ENCODE measurements around the gene CA10.

The CA10 gene

GRCh38 chr17:51746421-51746820, 412.1 kb downstream of the CA10 start:
- Histone ChIP-seq H3K4me3 (replicated peaks; ENCODE audit: insufficient read depth, low read length) (no peak overlapping the region), H3K27me3 (ENCODE audit: insufficient read depth, poor library complexity, severe bottlenecking) (no peaks in the 10 kb centered on the region), H3K27ac (replicated peaks) (no peak overlapping the region)
- no peak for DNase-seq (ENCODE audit: low read depth in 1 of 2, low spot score in 1 of 2)
- TF ChIP-seq POLR2AphosphoS5 (IDR thresholded peaks at IDR 0.05; ENCODE audit: low read depth) (no peak), GABPA (IDR thresholded peaks at IDR 0.05; ENCODE audit: low read depth) (no peak), CTCF (IDR thresholded peaks at IDR 0.05; ENCODE audit: insufficient read depth, low read length) (no peak), SPI1 (IDR thresholded peaks at IDR 0.05; ENCODE audit: borderline replicate concordance, low read depth) (no peak), REST (IDR thresholded peaks at IDR 0.05; ENCODE audit: insufficient replicate concordance, low read depth) (no peak)

- Histone ChIP-seq H3K27ac (replicated peaks) (no peak overlapping the region), H3K27me3 (ENCODE audit: insufficient read depth, poor library complexity, severe bottlenecking) (no peaks in the 10 kb centered on the region), H3K4me3 (replicated peaks; ENCODE audit: insufficient read depth, low read length) (no peak overlapping the region)
- TF ChIP-seq SPI1 (IDR thresholded peaks at IDR 0.05; ENCODE audit: borderline replicate concordance, low read depth): no peak
- no peak for TF ChIP-seq GABPA (IDR thresholded peaks at IDR 0.05; ENCODE audit: low read depth)
- no peak for TF ChIP-seq POLR2AphosphoS5 (IDR thresholded peaks at IDR 0.05; ENCODE audit: low read depth)
- TF ChIP-seq REST (IDR thresholded peaks at IDR 0.05; ENCODE audit: insufficient replicate concordance, low read depth): no peak
- no peak for TF ChIP-seq CTCF (IDR thresholded peaks at IDR 0.05; ENCODE audit: insufficient read depth, low read length)
- no peak for DNase-seq (ENCODE audit: low read depth in 1 of 2, low spot score in 1 of 2)
These were observed 412.5 kb downstream of the CA10 start for GRCh38 chr17:51745993-51746392.

GRCh38 chr17:51743477-51743876, 415.0 kb downstream of the CA10 start:
- Histone ChIP-seq H3K27ac (replicated peaks) (no peak overlapping the region), H3K4me3 (replicated peaks; ENCODE audit: insufficient read depth, low read length) (no peak overlapping the region), H3K27me3 (ENCODE audit: insufficient read depth, poor library complexity, severe bottlenecking) (no peaks in the 10 kb centered on the region)
- DNase-seq (ENCODE audit: low read depth in 1 of 2, low spot score in 1 of 2): no peak
- TF ChIP-seq CTCF (IDR thresholded peaks at IDR 0.05; ENCODE audit: insufficient read depth, low read length) (no peak), REST (IDR thresholded peaks at IDR 0.05; ENCODE audit: insufficient replicate concordance, low read depth) (no peak), SPI1 (IDR thresholded peaks at IDR 0.05; ENCODE audit: borderline replicate concordance, low read depth) (no peak), GABPA (IDR thresholded peaks at IDR 0.05; ENCODE audit: low read depth) (no peak), POLR2AphosphoS5 (IDR thresholded peaks at IDR 0.05; ENCODE audit: low read depth) (no peak)

Data from HL-60 (cell line).